CD14-positive monocyte (primary cell): ENCODE results near the gene MIA2. TPM values are rescaled to one million over a fixed set of nuclear protein-coding genes. Genes with fewer than 3 reads are reported as not detected.

ENCODE experiments used
- DNase-seq, 3 donors: peaks; one replicate each; pipeline ENCODE4 v3.0.0-alpha.2; 2011 to 2022
- H2AFZ ChIP-seq: 2 replicates; pipeline ENCODE4 v1.6.0; 2012; ENCODE audit warnings: mild to moderate bottlenecking, low read depth, low read length, inconsistent platforms; ENCODE audit not compliant: insufficient read depth, poor library complexity, severe bottlenecking
- H3K27ac ChIP-seq, 2 donors: 1 replicate in 1 of 2; 2 replicates in 1 of 2; pipeline ENCODE4 v1.5.1; 2012 to 2013; ENCODE audit warnings: low read length in 2 of 2, control low read depth in 1 of 2, inconsistent platforms in 1 of 2, low read depth in 1 of 2, mild to moderate bottlenecking in 1 of 2
- H3K27me3 ChIP-seq, 2 donors: one replicate each; pipeline versions ENCODE4 v1.6.0 to v1.6.1; 2011 to 2013; ENCODE audit warnings: low read length in 2 of 2; ENCODE audit not compliant: control insufficient read depth in 2 of 2, insufficient read depth in 2 of 2
- H3K36me3 ChIP-seq, 2 donors: replicated peaks in 1 of 2; 1 replicate in 1 of 2; 2 replicates in 1 of 2; pipeline versions ENCODE4 v1.5.1 to v1.6.1; 2012 to 2013; ENCODE audit warnings: low read length in 2 of 2, control low read depth in 1 of 2, inconsistent platforms in 1 of 2, mild to moderate bottlenecking in 1 of 2; ENCODE audit not compliant: insufficient read depth in 2 of 2, control insufficient read depth in 1 of 2
- H3K4me1 ChIP-seq, 2 donors: 1 replicate in 1 of 2; 2 replicates in 1 of 2; pipeline versions ENCODE4 v1.5.1 to v1.6.1; 2012 to 2013; ENCODE audit warnings: low read length in 2 of 2, control low read depth in 1 of 2, inconsistent platforms in 1 of 2, mild to moderate bottlenecking in 1 of 2, moderate library complexity in 1 of 2; ENCODE audit not compliant: insufficient read depth in 2 of 2, control insufficient read depth in 1 of 2
- H3K4me2 ChIP-seq: replicated peaks from 2 replicates; pipeline ENCODE3; 2012; ENCODE audit warnings: low read length, moderate library complexity, mild to moderate bottlenecking; ENCODE audit not compliant: poor library complexity, severe bottlenecking; ENCODE audit errors: extremely low read depth
- H3K4me3 ChIP-seq, 3 experiments: fragments of 200-600 bp in 1 of 3; sonication (generic) in 1 of 3; replicated peaks in 1 of 3; 1 replicate in 2 of 3; 2 replicates in 1 of 3; pipeline ENCODE4 v1.5.1; 2011 to 2013; ENCODE audit warnings: low read length in 3 of 3, mild to moderate bottlenecking in 3 of 3, control low read depth in 2 of 3, low read depth in 2 of 3, inconsistent platforms in 1 of 3, moderate library complexity in 1 of 3
- H3K79me2 ChIP-seq: 2 replicates; pipeline ENCODE4 v1.6.0; 2012; ENCODE audit warnings: mild to moderate bottlenecking, control low read depth, inconsistent platforms, low read length, moderate library complexity; ENCODE audit not compliant: insufficient read depth
- H3K9ac ChIP-seq: 2 replicates; pipeline ENCODE4 v1.6.0; 2017; ENCODE audit warnings: low read length, mild to moderate bottlenecking; ENCODE audit not compliant: insufficient read depth, poor library complexity, severe bottlenecking
- H3K9me3 ChIP-seq, 2 donors: replicated peaks in 1 of 2; 1 replicate in 1 of 2; 2 replicates in 1 of 2; pipeline versions ENCODE4 v1.5.1 to v1.6.1; 2012 to 2013; ENCODE audit warnings: low read length in 2 of 2, control low read depth in 1 of 2; ENCODE audit not compliant: control insufficient read depth in 1 of 2, insufficient read depth in 1 of 2
- H4K20me1 ChIP-seq: 2 replicates; pipeline ENCODE4 v1.6.0; 2012; ENCODE audit warnings: mild to moderate bottlenecking, low read length, control low read depth, moderate library complexity; ENCODE audit not compliant: insufficient read depth
- H3K27ac Mint-ChIP-seq, 7 donors: one replicate each; pipeline ENCODE4 v1.8.0; 2020; ENCODE audit warnings: mild to moderate bottlenecking in 7 of 7, mixed read lengths in 7 of 7, moderate library complexity in 6 of 7, inconsistent platforms in 2 of 7
- H3K27me3 Mint-ChIP-seq, 3 donors: one replicate each; pipeline ENCODE4 v1.8.0; 2021 to 2022; ENCODE audit warnings: low read depth in 3 of 3, mild to moderate bottlenecking in 3 of 3, mixed read lengths in 3 of 3, moderate library complexity in 3 of 3, inconsistent platforms in 1 of 3
- H3K36me3 Mint-ChIP-seq, 2 donors: one replicate each; pipeline ENCODE4 v1.8.0; 2020; ENCODE audit warnings: mixed read lengths in 2 of 2, inconsistent platforms in 1 of 2, mild to moderate bottlenecking in 1 of 2
- H3K4me1 Mint-ChIP-seq: one replicate; pipeline ENCODE4 v1.8.0; 2020; ENCODE audit warnings: mild to moderate bottlenecking, mixed read lengths
- H3K4me3 Mint-ChIP-seq, 2 donors: one replicate each; pipeline ENCODE4 v1.8.0; 2020; ENCODE audit warnings: mild to moderate bottlenecking in 2 of 2, mixed read lengths in 2 of 2, moderate library complexity in 1 of 2
- H3K9me3 Mint-ChIP-seq, 7 donors: one replicate each; pipeline ENCODE4 v1.8.0; 2020 to 2022; ENCODE audit warnings: mixed read lengths in 7 of 7, mild to moderate bottlenecking in 6 of 7, moderate library complexity in 6 of 7, inconsistent platforms in 2 of 7
- CTCF ChIP-seq: fragments of 200-600 bp; IDR thresholded peaks from one replicate; pipeline ENCODE4 v1.8.0; 2022; ENCODE audit warnings: antibody characterized with exemption, mild to moderate bottlenecking
- WGBS: methylation state at CpG from one replicate; pipeline ENCODE4 v1.1.5; 2013; ENCODE audit warnings: missing lambda C conversion rate; ENCODE audit not compliant: insufficient coverage; 5-methylcytosine and 5-hydroxymethylcytosine counted together
- intact Hi-C, 2 donors: fragments of 100-400 bp; cut with micrococcal nuclease; formaldehyde crosslinking; loops; one replicate each; pipeline versions ENCODE4 v1.15.0 to v1.15.1; 2023
- polyA plus RNA-seq, 3 donors: library from polyadenylated mRNA; depleted of rRNA in 1 of 3; unstranded in 2 of 3; stranded (reverse) in 1 of 3; fragments of 300-500 nt in 2 of 3; fragments of >200 nt in 1 of 3; fragmentation: Illumina TruSeq in 2 of 3; gene quantifications; 1 replicate in 2 of 3; 2 replicates in 1 of 3; pipeline ENCODE4 v1.2.3, GENCODE V29; 2012 to 2021

MIA2 gene
- polyA plus RNA-seq, 3 donors = 19.1 to 24.6 (median 20.0) TPM

DNA sequence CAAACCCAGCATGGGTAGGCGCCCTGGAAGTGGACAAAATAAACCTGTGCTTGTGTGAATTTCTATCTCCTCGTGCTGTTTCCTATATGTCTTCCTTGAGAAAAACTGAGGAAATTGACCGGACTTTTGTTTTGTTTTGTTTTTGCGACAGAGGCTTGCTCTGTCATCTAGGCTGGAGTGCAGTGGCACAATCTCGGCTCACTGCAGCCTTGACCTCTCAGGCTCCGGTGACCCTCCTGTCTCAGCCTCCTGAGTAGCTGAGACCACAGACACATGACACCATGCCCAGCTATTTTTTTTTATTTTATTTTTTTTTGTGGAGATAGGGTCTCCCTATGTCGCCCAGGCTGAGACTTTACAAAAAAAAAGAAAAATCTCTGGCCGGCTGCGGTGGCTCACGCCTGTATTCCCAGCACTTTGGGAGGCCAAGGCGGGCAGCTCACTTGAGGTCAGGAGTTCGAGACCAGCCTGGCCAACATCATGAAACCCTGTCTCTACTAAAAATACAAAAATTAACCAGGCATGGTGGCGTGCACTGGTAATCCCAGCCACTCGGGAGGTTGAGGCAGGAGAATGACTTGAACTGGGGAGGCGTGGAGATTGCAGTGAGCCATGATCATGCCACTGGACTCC lies 22.5 kb upstream of the MIA2 start:
- Histone ChIP-seq H3K27ac (no peak overlapping the region), H3K4me1 (peaks cover 0 to 5% of the 10 kb centered on the region in 2 donors), H3K36me3 (no peaks in the 10 kb centered on the region), H3K4me2 (no peak overlapping the region), H3K9me3 (no peaks in the 10 kb centered on the region), H2AFZ (no peak overlapping the region), H3K27me3 (no peaks in the 10 kb centered on the region), H4K20me1 (no peaks in the 10 kb centered on the region), H3K9ac (no peak overlapping the region), H3K79me2 (no peaks in the 10 kb centered on the region), H3K4me3 (no peak overlapping the region)
- H3K4me3 Mint-ChIP-seq = no peak overlapping the region
- DNase-seq = no peak
- WGBS = 93% methylated on average over 8 of the region's 15 CpGs
- no peaks in the 10 kb centered on the region for H3K36me3 Mint-ChIP-seq
- peaks cover 0 to 4% (median 0%) of the 10 kb centered on the region in 7 donors for H3K9me3 Mint-ChIP-seq
- H3K27me3 Mint-ChIP-seq = peaks cover 0 to 3% (median 2%) of the 10 kb centered on the region in 3 donors
- intact Hi-C loops = no loop called here
- TF ChIP-seq CTCF = no peak
- peaks cover 14% of the 10 kb centered on the region for H3K4me1 Mint-ChIP-seq
- H3K27ac Mint-ChIP-seq = no peak overlapping the region

DNA sequence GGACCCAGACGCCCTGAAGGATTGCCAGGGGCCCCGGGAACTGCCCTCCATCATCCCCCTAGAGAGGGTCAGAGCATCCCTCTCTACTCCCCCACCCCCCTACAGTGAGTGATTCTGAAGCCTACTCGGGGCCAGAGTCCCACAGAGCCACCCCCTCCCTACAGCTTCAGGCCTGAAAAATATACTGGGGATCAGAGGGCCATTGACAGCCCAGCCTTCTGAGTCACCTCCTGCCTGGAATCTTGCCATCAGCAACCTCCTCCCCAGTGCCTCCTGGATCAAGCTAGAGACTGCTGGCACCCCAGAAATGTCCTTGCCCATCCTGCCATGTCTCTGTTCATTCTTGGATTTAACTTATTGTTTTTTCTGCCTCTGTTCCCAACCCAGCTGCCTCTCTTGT lies 21.7 kb upstream of the MIA2 start:
- Histone ChIP-seq H3K4me1 (peaks cover 0 to 5% of the 10 kb centered on the region in 2 donors), H3K4me2 (no peak overlapping the region), H3K36me3 (no peaks in the 10 kb centered on the region), H3K9ac (no peak overlapping the region), H4K20me1 (no peaks in the 10 kb centered on the region), H3K27ac (no peak overlapping the region), H3K79me2 (no peaks in the 10 kb centered on the region), H3K27me3 (no peaks in the 10 kb centered on the region), H2AFZ (no peak overlapping the region), H3K9me3 (no peaks in the 10 kb centered on the region), H3K4me3 (no peak overlapping the region)
- Mint-ChIP-seq H3K36me3 (no peaks in the 10 kb centered on the region), H3K9me3 (peaks cover 0 to 4% (median 1%) of the 10 kb centered on the region in 7 donors), H3K4me1 (peaks cover 14% of the 10 kb centered on the region), H3K27me3 (peaks cover 0 to 3% (median 2%) of the 10 kb centered on the region in 3 donors), H3K4me3 (no peak overlapping the region), H3K27ac (peak overlapping the region in 2 of 7 donors; percentile 35 to 62)
- DNase-seq = no peak
- 83% methylated on average over 3 of the region's 3 CpGs for WGBS
- intact Hi-C loops = no loop called here
- TF ChIP-seq CTCF = no peak
